Prostate gland (tissue), 2 donors: Measurements from ENCODE around the gene PRR5L.

Experiments
- POLR2AphosphoS5 ChIP-seq: sonication (generic); formaldehyde crosslinking; IDR thresholded peaks from one replicate; pipeline ENCODE4 v1.6.1; 2017; ENCODE audit warnings: antibody characterized with exemption
- TF ChIP-seq, protein P1 (sequence below), 4 experiments: fragments of 200-600 bp in 2 of 4; fragments of 450-650 bp in 2 of 4; sonication (generic) in 2 of 4; IDR thresholded peaks; 1 replicate in 3 of 4; 2 replicates in 1 of 4; pipeline ENCODE4 v1.5.1; 2016 to 2019; ENCODE audit warnings: antibody characterized with exemption in 4 of 4, mild to moderate bottlenecking in 2 of 4, moderate library complexity in 2 of 4

- no peak for TF ChIP-seq POLR2AphosphoS5
- TF ChIP-seq, protein P1, sequence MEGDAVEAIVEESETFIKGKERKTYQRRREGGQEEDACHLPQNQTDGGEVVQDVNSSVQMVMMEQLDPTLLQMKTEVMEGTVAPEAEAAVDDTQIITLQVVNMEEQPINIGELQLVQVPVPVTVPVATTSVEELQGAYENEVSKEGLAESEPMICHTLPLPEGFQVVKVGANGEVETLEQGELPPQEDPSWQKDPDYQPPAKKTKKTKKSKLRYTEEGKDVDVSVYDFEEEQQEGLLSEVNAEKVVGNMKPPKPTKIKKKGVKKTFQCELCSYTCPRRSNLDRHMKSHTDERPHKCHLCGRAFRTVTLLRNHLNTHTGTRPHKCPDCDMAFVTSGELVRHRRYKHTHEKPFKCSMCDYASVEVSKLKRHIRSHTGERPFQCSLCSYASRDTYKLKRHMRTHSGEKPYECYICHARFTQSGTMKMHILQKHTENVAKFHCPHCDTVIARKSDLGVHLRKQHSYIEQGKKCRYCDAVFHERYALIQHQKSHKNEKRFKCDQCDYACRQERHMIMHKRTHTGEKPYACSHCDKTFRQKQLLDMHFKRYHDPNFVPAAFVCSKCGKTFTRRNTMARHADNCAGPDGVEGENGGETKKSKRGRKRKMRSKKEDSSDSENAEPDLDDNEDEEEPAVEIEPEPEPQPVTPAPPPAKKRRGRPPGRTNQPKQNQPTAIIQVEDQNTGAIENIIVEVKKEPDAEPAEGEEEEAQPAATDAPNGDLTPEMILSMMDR (IDR thresholded peaks at IDR 0.05): no peak
Measured at GRCh38 chr11:36282926-36283325, 13.2 kb upstream of the PRR5L start.
